ENCODE results near the gene FLNC.

Gene FLNC

GRCh38 chr7:128807191-128807590, 23.0 kb upstream of the FLNC start:
- TF ChIP-seq CTCF (IDR thresholded peaks at IDR 0.05; ENCODE audit: low read depth, low read length) = no peak
- H3K36me3 ChIP-seq = no peaks in the 10 kb centered on the region; the same call in 1 of the 2 replicates

GRCh38 chr7:128809363-128809762, 20.8 kb upstream of the FLNC start:
- no peak for TF ChIP-seq CTCF (IDR thresholded peaks at IDR 0.05; ENCODE audit: low read depth, low read length)
- H3K27ac ChIP-seq = no peak overlapping the region
- no peak for DNase-seq
- H3K36me3 ChIP-seq = no peaks in the 10 kb centered on the region; the same call in 1 of the 2 replicates
- H3K9me3 ChIP-seq (ENCODE audit: severe bottlenecking) = no peaks in the 10 kb centered on the region
- no peak overlapping the region for H3K4me3 ChIP-seq (ENCODE audit: low read depth, low read length)
- H3K27me3 ChIP-seq (ENCODE audit: insufficient read depth, low read depth, severe bottlenecking) = no peaks in the 10 kb centered on the region

More at GRCh38 chr7:128807191-128807590, 23.0 kb upstream of the FLNC start:
- Histone ChIP-seq H3K4me3 (ENCODE audit: low read depth, low read length) (no peak overlapping the region), H3K9me3 (ENCODE audit: severe bottlenecking) (no peaks in the 10 kb centered on the region), H3K27ac (no peak overlapping the region), H3K27me3 (ENCODE audit: insufficient read depth, low read depth, severe bottlenecking) (no peaks in the 10 kb centered on the region)
- no peak for DNase-seq

GRCh38 chr7:128810473-128810872, 19.7 kb upstream of the FLNC start:
- H3K27ac ChIP-seq = no peak overlapping the region
- H3K27me3 ChIP-seq (ENCODE audit: insufficient read depth, low read depth, severe bottlenecking) = no peaks in the 10 kb centered on the region
- no peaks in the 10 kb centered on the region for H3K9me3 ChIP-seq (ENCODE audit: severe bottlenecking)
- no peak for TF ChIP-seq CTCF (IDR thresholded peaks at IDR 0.05; ENCODE audit: low read depth, low read length)
- DNase-seq = no peak
- H3K4me3 ChIP-seq (ENCODE audit: low read depth, low read length) = no peak overlapping the region
- no peaks in the 10 kb centered on the region for H3K36me3 ChIP-seq

- no peak for TF ChIP-seq CTCF (IDR thresholded peaks at IDR 0.05; ENCODE audit: low read depth, low read length)
- H3K27ac ChIP-seq = no peak overlapping the region
- no peaks in the 10 kb centered on the region for H3K27me3 ChIP-seq (ENCODE audit: insufficient read depth, low read depth, severe bottlenecking)
- H3K36me3 ChIP-seq = no peaks in the 10 kb centered on the region
- H3K9me3 ChIP-seq (ENCODE audit: severe bottlenecking) = no peaks in the 10 kb centered on the region
- no peak for DNase-seq
- no peak overlapping the region for H3K4me3 ChIP-seq (ENCODE audit: low read depth, low read length)
Measured at GRCh38 chr7:128810997-128811396, 19.2 kb upstream of the FLNC start.

- Histone ChIP-seq H3K9me3 (ENCODE audit: severe bottlenecking) (no peaks in the 10 kb centered on the region), H3K27me3 (ENCODE audit: insufficient read depth, low read depth, severe bottlenecking) (no peaks in the 10 kb centered on the region), H3K27ac (no peak overlapping the region), H3K36me3 (no peaks in the 10 kb centered on the region), H3K4me3 (ENCODE audit: low read depth, low read length) (no peak overlapping the region)
- TF ChIP-seq CTCF (IDR thresholded peaks at IDR 0.05; ENCODE audit: low read depth, low read length) = no peak
- DNase-seq = no peak
Measured at GRCh38 chr7:128811631-128812430, 18.4 kb upstream of the FLNC start.
